GM12878 (cell line): Measurements from ENCODE around the gene TBC1D22B. TPM values are rescaled to one million over a fixed set of nuclear protein-coding genes. Genes with fewer than 3 reads are reported as not detected.

Experiments used
- ATAC-seq: fragments of 200-7000 bp; cut with Tn5 transposase; 3 replicates; pipeline ENCODE4 v1.9.1; 2020; ENCODE audit warnings: mild to moderate bottlenecking, moderate library complexity
- BruUV-seq: library from RNA; stranded (reverse); fragments of 400-500 nt; replicated peaks from 2 replicates; lab custom pipeline; 2021; lab: Mats Ljungman, UMichigan
- CTCF ChIA-PET: fragments of 300-600 bp; sonication (Branson Sonifier 250); formaldehyde crosslinking; extraction: SDS; loops from one replicate; lab custom pipeline; 2021; ENCODE audit warnings: inconsistent platforms; lab: Yijun Ruan, JAX
- POLR2A ChIA-PET: fragments of 350-600 bp; formaldehyde crosslinking; extraction: SDS; loops from one replicate; lab custom pipeline; 2021; ENCODE audit warnings: inconsistent platforms; lab: Charles Lee
- RAD21 ChIA-PET: fragments of 300-600 bp; sonication (Branson Sonifier 250); formaldehyde crosslinking; loops from one replicate; lab custom pipeline; 2023; ENCODE audit warnings: antibody characterized with exemption; ENCODE audit not compliant: unreplicated experiment; lab: Charles Lee
- SMC1A ChIA-PET: fragments of 300-600 bp; sonication (Branson Sonifier 250); formaldehyde crosslinking; loops from one replicate; lab custom pipeline; 2023; ENCODE audit not compliant: unreplicated experiment, uncharacterized antibody; lab: Charles Lee
- DNase-seq: peaks from one replicate; pipeline ENCODE4 v3.0.0-alpha.2; 2011; ENCODE audit warnings: low read depth, low spot score
- FAIRE-seq: peaks from 3 replicates; lab custom pipeline; 2011; peaks lifted over from hg19 to GRCh38; lab: Jason Lieb, UNC
- H2AFZ ChIP-seq: 2 replicates; pipeline ENCODE4 v1.6.0; 2011; ENCODE audit warnings: low read depth, low read length, control low read depth; ENCODE audit not compliant: control insufficient read depth
- H3K27ac ChIP-seq: 2 replicates; pipeline ENCODE4 v1.5.1; 2011; ENCODE audit warnings: control low read depth; ENCODE audit not compliant: control insufficient read depth, insufficient read depth
- H3K27me3 ChIP-seq, 2 experiments: replicated peaks in 1 of 2; 2 replicates each; pipeline versions ENCODE4 v1.6.0 to v1.6.1; 2011; ENCODE audit warnings: low read length in 1 of 2; ENCODE audit not compliant: control insufficient read depth in 2 of 2, insufficient read depth in 2 of 2
- H3K36me3 ChIP-seq, 2 experiments: 2 replicates each; pipeline ENCODE4 v1.5.1; 2011; ENCODE audit warnings: low read length in 1 of 2; ENCODE audit not compliant: control insufficient read depth in 2 of 2, insufficient read depth in 2 of 2
- H3K4me1 ChIP-seq: 2 replicates; pipeline ENCODE4 v1.6.1; 2011; ENCODE audit warnings: mild to moderate bottlenecking, low read length, moderate library complexity, mixed read lengths; ENCODE audit not compliant: control insufficient read depth, insufficient read depth
- H3K4me2 ChIP-seq: 2 replicates; pipeline ENCODE4 v1.6.0; 2011; ENCODE audit warnings: control low read depth; ENCODE audit not compliant: control insufficient read depth, insufficient read depth
- H3K4me3 ChIP-seq: fragments of 200-600 bp; sonication (generic); 2 replicates; pipeline ENCODE4 v1.5.1; 2016
- H3K79me2 ChIP-seq: 2 replicates; pipeline ENCODE4 v1.6.0; 2011; ENCODE audit warnings: low read length; ENCODE audit not compliant: control insufficient read depth, insufficient read depth
- H3K9ac ChIP-seq: 2 replicates; pipeline ENCODE4 v1.8.0; 2011; ENCODE audit warnings: low read length, control low read depth, mixed read lengths; ENCODE audit not compliant: control insufficient read depth, insufficient read depth
- H3K9me3 ChIP-seq: replicated peaks from 3 replicates; pipeline ENCODE4 v1.5.1; 2011; ENCODE audit warnings: mild to moderate bottlenecking, low read length; ENCODE audit not compliant: control insufficient read depth, insufficient read depth
- H4K20me1 ChIP-seq: 2 replicates; pipeline ENCODE4 v1.6.0; 2011; ENCODE audit not compliant: control insufficient read depth, insufficient read depth
- BCL11A ChIP-seq: IDR thresholded peaks from 2 replicates; pipeline ENCODE4 v1.6.1; 2011; ENCODE audit warnings: low read depth, low read length
- IKZF2 ChIP-seq, 2 experiments: fragments of 450-650 bp; IDR thresholded peaks; 2 replicates each; pipeline ENCODE4 v1.6.1; 2017; ENCODE audit warnings: mild to moderate bottlenecking in 2 of 2, moderate library complexity in 2 of 2
- SMAD1 ChIP-seq: fragments of 450-650 bp; IDR thresholded peaks from 2 replicates; pipeline ENCODE4 v1.6.1; 2018; ENCODE audit warnings: mild to moderate bottlenecking, low read depth; ENCODE audit not compliant: partially characterized antibody
- STAT1 ChIP-seq: fragments of 450-650 bp; conservative IDR thresholded peaks from 2 replicates; pipeline ENCODE4 v1.6.1; 2014; ENCODE audit warnings: antibody characterized with exemption, mild to moderate bottlenecking
- TCF12 ChIP-seq: IDR thresholded peaks from 2 replicates; pipeline ENCODE4 v1.6.1; 2011; ENCODE audit warnings: low read depth, mild to moderate bottlenecking, low read length
- ZNF217 ChIP-seq: fragments of 450-650 bp; IDR thresholded peaks from 2 replicates; pipeline ENCODE4 v1.6.1; 2017; ENCODE audit warnings: antibody characterized with exemption, mild to moderate bottlenecking
- WGBS: methylation state at CpG from one replicate; pipeline ENCODE4 v1.1.6; 2016; ENCODE audit warnings: low lambda C conversion rate; ENCODE audit not compliant: insufficient replicate concordance, insufficient coverage; ENCODE audit errors: missing lambda C conversion rate; 5-methylcytosine and 5-hydroxymethylcytosine counted together
- in situ Hi-C: fragments of 300-500 bp; cut with MboI; formaldehyde crosslinking; loops from 9 replicates; pipeline ENCODE4 v1.14.3; 2018; ENCODE audit warnings: mixed read lengths
- intact Hi-C: fragments of 100-400 bp; cut with micrococcal nuclease; formaldehyde crosslinking; loops from one replicate; pipeline ENCODE4 v1.14.2; 2022; ENCODE audit not compliant: unreplicated experiment
- polyA plus RNA-seq, 11 experiments: library from polyadenylated mRNA; depleted of rRNA in 4 of 11; unstranded in 6 of 11; stranded (reverse) in 5 of 11; fragments of >200 nt; fragmentation: Nextera tagmentation in 4 of 11; fragmentation: Illumina TruSeq in 1 of 11; extraction: Ambion mirVana in 4 of 11; extraction: Trizol in 1 of 11; gene quantifications; 1 replicate in 1 of 11; 2 replicates in 10 of 11; pipeline versions ENCODE4 v1.2.1 to v1.2.3, GENCODE V29; 2011 to 2016; ENCODE audit warnings: inconsistent platforms in 2 of 11, missing spikeins in 2 of 11, low read depth in 1 of 11
- total RNA-seq, 4 experiments: library from RNA; depleted of rRNA in 3 of 4; stranded (reverse); fragments of >200 nt in 3 of 4; fragmentation: Illumina TruSeq in 1 of 4; extraction: Trizol in 1 of 4; gene quantifications; 2 replicates each; pipeline versions ENCODE4 v1.2.1 to v1.2.3, GENCODE V29; 2013 to 2021
- TF ChIP-seq, protein P1 (sequence below): fragments of 150-350 bp; IDR thresholded peaks from 2 replicates; pipeline ENCODE4 v1.6.1; 2014; ENCODE audit warnings: mild to moderate bottlenecking, low read depth, low read length
- TF ChIP-seq, protein P2 (sequence below): fragments of 450-650 bp; IDR thresholded peaks from 2 replicates; pipeline ENCODE4 v1.6.1; 2017; ENCODE audit warnings: low read depth, mild to moderate bottlenecking, moderate library complexity
- TF ChIP-seq, protein P3 (sequence below): fragments of 450-650 bp; IDR thresholded peaks from 2 replicates; pipeline ENCODE4 v1.6.1; 2018; ENCODE audit warnings: mild to moderate bottlenecking, low read depth, moderate library complexity; ENCODE audit not compliant: partially characterized antibody

Gene TBC1D22B
- total and polyA plus RNA-seq, 10 of the 15 experiments (the other 5 are each of a cell fraction or from before 2014, with no cell fraction given), result 3.4 to 18.7 (median 14.1) TPM

DNA sequence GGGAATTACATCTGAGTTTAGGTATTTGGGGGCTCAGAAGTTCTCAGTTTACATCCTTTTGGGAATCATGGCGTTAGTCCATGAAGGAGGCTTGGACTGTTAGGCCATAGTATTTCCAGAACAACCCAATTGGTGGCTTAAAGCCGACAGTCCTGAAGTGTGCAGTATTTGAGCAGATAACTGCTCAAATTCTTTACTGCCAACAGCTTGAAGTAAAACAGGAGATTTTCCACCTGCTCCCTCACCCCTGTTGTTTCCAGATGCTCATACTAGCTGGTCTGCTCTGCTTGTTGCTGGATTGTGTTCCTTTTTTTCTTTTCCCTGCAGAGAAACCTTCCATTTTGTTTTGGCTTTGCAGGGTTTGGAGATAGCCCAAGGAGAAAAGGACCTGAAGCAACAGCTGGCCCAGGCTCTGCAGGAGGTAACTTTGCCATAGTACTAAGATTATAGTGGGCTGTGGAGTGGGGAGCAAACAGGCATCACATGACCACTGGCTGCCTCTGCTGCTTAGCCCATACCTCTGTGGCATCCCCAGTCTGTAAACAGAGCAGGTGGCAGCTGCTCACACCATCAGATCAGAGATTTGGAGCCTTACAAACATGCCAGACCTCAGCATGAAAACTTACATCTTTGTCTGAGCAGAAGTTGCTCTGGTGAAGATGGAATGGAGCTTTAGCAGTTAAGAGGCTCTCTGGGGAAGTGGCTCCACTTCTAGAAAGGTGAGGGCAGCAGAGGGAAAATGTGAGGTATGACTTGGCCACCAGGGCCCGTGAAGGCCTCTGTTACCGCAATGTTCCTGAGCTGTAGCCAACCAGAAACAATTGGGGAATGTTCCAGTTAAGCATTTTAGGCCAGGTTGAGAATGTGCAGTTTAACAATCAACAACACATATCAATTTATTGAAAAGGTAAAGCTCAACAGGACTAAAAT is 113.8 kb downstream of the TBC1D22B start:
- Histone ChIP-seq H3K79me2 (no peaks in the 10 kb centered on the region), H2AFZ (no peak overlapping the region), H3K4me2 (no peak overlapping the region), H3K9me3 (no peaks in the 10 kb centered on the region), H3K27me3 (no peaks in the 10 kb centered on the region), H3K4me1 (peaks cover 14% of the 10 kb centered on the region), H3K36me3 (peaks cover 7 to 39% of the 10 kb centered on the region in 2 experiments), H3K27ac (no peak overlapping the region), H3K4me3 (no peak overlapping the region), H4K20me1 (peaks cover 3% of the 10 kb centered on the region; the same call in 1 of the 2 replicates), H3K9ac (no peak overlapping the region)
- in situ Hi-C loops, result no loop called here
- no peak for ATAC-seq
- no peak for DNase-seq
- TF ChIP-seq ZNF217 (no peak), TCF12 (no peak), IKZF2 (IDR thresholded peaks at IDR 0.05) (no peak), SMAD1 (no peak), STAT1 (no peak), BCL11A (no peak)
- TF ChIP-seq, protein P1, sequence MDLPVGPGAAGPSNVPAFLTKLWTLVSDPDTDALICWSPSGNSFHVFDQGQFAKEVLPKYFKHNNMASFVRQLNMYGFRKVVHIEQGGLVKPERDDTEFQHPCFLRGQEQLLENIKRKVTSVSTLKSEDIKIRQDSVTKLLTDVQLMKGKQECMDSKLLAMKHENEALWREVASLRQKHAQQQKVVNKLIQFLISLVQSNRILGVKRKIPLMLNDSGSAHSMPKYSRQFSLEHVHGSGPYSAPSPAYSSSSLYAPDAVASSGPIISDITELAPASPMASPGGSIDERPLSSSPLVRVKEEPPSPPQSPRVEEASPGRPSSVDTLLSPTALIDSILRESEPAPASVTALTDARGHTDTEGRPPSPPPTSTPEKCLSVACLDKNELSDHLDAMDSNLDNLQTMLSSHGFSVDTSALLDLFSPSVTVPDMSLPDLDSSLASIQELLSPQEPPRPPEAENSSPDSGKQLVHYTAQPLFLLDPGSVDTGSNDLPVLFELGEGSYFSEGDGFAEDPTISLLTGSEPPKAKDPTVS, result no peak
- TF ChIP-seq, protein P2, sequence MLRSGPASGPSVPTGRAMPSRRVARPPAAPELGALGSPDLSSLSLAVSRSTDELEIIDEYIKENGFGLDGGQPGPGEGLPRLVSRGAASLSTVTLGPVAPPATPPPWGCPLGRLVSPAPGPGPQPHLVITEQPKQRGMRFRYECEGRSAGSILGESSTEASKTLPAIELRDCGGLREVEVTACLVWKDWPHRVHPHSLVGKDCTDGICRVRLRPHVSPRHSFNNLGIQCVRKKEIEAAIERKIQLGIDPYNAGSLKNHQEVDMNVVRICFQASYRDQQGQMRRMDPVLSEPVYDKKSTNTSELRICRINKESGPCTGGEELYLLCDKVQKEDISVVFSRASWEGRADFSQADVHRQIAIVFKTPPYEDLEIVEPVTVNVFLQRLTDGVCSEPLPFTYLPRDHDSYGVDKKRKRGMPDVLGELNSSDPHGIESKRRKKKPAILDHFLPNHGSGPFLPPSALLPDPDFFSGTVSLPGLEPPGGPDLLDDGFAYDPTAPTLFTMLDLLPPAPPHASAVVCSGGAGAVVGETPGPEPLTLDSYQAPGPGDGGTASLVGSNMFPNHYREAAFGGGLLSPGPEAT, result no peak
- TF ChIP-seq, protein P3, sequence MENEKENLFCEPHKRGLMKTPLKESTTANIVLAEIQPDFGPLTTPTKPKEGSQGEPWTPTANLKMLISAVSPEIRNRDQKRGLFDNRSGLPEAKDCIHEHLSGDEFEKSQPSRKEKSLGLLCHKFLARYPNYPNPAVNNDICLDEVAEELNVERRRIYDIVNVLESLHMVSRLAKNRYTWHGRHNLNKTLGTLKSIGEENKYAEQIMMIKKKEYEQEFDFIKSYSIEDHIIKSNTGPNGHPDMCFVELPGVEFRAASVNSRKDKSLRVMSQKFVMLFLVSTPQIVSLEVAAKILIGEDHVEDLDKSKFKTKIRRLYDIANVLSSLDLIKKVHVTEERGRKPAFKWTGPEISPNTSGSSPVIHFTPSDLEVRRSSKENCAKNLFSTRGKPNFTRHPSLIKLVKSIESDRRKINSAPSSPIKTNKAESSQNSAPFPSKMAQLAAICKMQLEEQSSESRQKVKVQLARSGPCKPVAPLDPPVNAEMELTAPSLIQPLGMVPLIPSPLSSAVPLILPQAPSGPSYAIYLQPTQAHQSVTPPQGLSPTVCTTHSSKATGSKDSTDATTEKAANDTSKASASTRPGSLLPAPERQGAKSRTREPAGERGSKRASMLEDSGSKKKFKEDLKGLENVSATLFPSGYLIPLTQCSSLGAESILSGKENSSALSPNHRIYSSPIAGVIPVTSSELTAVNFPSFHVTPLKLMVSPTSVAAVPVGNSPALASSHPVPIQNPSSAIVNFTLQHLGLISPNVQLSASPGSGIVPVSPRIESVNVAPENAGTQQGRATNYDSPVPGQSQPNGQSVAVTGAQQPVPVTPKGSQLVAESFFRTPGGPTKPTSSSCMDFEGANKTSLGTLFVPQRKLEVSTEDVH, result no peak
- 100% methylated on average over 4 of the region's 4 CpGs for WGBS
- intact Hi-C loops, result no loop called here
- POLR2A ChIA-PET, result interaction anchor here (1.1 to 1.4 kb wide), 3 partner anchors 9 to 96 kb away, joined by 3 read pairs; no protein-coding TSS in a partner anchor
- FAIRE-seq, result no peak
- SMC1A ChIA-PET, result interaction anchor here (1.2 to 1.4 kb wide), 2 partner anchors 9 to 65 kb away, joined by 3 to 5 read pairs; no protein-coding TSS in a partner anchor
- CTCF ChIA-PET, result interaction anchor here (0.7 to 1.3 kb wide), 5 partner anchors 9 to 96 kb away, joined by 3 to 6 read pairs (median 3); no protein-coding TSS in a partner anchor
- RAD21 ChIA-PET, result no interaction called here
- no TSS peak for BruUV-seq
